Cortex of kidney (tissue), 1 donor: ENCODE results near the gene WDR74.
"Not testable (repeated sequence)": the region's sequence is repeated elsewhere in the genome, so short reads cannot be mapped to it uniquely, and the experiment has no call there.

ENCODE experiments used
- DNase-seq: peaks from one replicate; lab custom pipeline; 2025; lab: John Stamatoyannopoulos, UW

Gene WDR74

GRCh38 chr11:62839050-62839945 is at the start of gene WDR74:
Gene WDR74 (minus strand): TSS chr11:62839590. CDS start chr11:62839570, 20 bp downstream.
- DNase-seq = no peak

- no peak for DNase-seq
These were observed 49.7 kb upstream of the WDR74 start for GRCh38 chr11:62889126-62889483.

GRCh38 chr11:62888406-62888805 is 49.0 kb upstream of the WDR74 start:
- no peak for DNase-seq

- DNase-seq = no peak
These were observed 45.9 kb upstream of the WDR74 start for GRCh38 chr11:62885137-62885750.

GRCh38 chr11:62883673-62884072 is 44.3 kb upstream of the WDR74 start:
- DNase-seq = no peak

GRCh38 chr11:62882788-62883501 is 43.6 kb upstream of the WDR74 start:
- DNase-seq = no peak

- DNase-seq = no peak
These were observed 43.0 kb upstream of the WDR74 start for GRCh38 chr11:62882431-62882749.

- DNase-seq = no peak
These were observed 42.4 kb upstream of the WDR74 start for GRCh38 chr11:62881579-62882430.

- DNase-seq = no peak
These were observed 41.6 kb upstream of the WDR74 start, which contains the start of gene SLC3A2 for GRCh38 chr11:62880803-62881578. Gene SLC3A2 (plus strand): TSS chr11:62880896. CDS start chr11:62881024, 128 bp downstream.

- DNase-seq = no peak
These were observed 40.9 kb upstream of the WDR74 start for GRCh38 chr11:62880231-62880802.

GRCh38 chr11:62879235-62879978 is 40.0 kb upstream of the WDR74 start:
- DNase-seq = no peak

- DNase-seq = no peak
These were observed 37.3 kb upstream of the WDR74 start for GRCh38 chr11:62876712-62877111.

- DNase-seq = no peak
These were observed 36.5 kb upstream of the WDR74 start for GRCh38 chr11:62875698-62876478.

GRCh38 chr11:62874851-62875250 is 35.5 kb upstream of the WDR74 start:
- DNase-seq = no peak

GRCh38 chr11:62865635-62866034 is 26.2 kb upstream of the WDR74 start:
- no peak for DNase-seq

GRCh38 chr11:62863687-62864335 is 24.4 kb upstream of the WDR74 start:
- DNase-seq = no peak

- DNase-seq = not testable (repeated sequence)
These were observed 22.3 kb upstream of the WDR74 start for GRCh38 chr11:62861564-62862192.
